ENCODE data around the gene VPS37B.

Gene VPS37B

DNA sequence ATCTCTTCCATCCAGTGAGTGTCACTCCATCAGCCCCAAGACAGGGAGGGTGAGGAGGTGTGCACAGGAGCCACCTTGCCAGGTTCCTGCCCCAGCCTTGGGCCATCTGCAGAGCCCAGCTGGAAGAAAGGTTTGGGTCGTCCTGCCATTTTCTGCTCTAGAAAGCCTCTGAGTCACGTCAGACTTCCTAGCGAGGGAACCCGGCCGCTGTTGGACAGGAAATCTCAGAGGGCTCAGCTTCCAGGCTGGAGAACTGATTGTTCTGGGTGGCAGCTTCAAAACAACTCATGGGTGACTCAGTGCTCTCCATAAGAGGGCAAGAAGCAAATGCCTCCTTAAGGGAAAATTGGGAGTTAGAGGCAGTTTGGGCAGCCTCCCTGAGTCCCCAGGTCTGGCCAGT lies 44.1 kb downstream of the VPS37B start:
- no peak for DNase-seq

DNA sequence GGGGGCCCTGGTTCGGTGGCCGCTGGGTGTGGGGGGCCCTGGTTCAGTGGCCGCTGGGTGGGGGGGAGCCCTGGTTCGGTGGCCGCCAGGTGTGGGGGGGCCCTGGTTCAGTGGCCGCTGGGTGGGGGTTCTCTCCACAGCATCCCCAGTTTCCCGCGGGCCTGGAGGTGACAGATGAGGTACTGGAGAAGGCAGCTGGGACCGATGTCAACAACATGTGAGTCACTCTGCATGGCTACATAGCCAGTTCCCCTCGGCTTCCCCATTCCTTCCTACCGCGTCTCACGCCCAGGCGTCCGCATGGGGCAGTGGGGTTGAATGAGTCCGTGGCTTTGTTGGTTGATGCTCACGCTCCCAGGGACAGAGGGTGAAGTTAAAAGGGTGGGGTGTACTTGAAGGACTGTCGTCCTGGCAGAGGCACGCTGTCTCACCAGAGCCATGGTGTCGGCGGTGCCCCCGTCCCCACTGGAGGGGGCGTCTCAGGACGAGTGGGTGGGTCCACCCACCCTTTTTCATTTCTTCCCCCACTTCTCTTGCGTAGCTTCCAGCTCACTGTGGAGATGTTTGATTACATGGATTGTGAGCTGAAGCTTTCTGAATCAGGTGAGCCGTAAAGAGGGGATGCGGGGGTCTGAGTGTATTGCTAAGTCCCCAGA lies 45.1 kb downstream of the VPS37B start:
- no peak for DNase-seq

DNA sequence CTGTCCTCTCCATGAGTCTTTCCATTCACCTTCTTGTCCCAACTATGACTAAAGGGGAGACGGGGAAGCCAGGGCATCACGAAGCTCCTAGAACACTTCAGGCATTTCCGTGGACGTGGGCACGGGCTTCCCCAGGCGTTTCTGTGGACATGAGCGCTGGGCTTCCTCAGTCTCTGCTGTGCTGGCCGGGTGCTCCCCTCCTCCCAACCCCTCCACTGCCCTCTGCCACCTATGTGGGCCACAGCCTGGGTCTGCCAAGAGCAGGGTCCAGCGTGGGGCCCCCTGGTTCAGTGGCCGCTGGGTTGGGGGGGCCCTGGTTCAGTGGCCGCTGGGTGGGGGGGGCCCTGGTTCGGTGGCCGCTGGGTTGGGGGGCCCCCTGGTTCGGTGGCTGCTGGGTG lies 45.9 kb downstream of the VPS37B start:
- no peak for DNase-seq

DNA sequence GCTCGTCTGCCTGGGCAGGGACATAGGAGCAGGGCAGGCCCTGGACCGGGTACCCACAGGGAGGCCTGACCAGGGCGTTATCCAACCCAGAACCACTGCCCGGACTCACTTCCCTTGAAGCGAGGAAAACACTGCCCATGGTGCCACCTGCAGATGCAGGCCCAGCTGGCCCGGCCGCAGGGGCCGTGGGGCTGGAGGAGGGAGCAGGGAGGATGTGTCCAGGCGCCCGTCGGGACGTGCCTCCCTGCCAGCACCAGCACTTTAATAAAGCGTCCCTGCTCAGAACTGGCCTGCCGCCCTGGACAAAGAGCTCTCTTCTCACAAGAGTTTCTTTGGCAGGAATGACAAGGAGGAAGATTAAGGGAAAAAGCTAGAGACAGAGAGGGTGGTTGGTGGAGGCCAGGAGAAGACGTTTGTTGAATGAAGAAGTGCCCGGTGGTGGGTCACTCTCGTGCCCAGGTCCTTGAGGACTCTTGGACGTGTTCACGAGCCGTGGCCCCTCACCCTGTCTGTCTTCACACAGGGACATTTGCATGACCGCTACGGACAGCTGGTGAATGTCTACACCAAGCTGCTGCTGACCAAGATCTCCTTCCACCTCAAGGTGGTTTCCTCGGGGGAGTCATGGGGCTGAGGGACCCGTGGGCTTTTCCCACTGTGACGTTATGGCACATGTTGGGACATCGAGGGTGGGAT lies 46.4 kb downstream of the VPS37B start:
- no peak for DNase-seq

DNA sequence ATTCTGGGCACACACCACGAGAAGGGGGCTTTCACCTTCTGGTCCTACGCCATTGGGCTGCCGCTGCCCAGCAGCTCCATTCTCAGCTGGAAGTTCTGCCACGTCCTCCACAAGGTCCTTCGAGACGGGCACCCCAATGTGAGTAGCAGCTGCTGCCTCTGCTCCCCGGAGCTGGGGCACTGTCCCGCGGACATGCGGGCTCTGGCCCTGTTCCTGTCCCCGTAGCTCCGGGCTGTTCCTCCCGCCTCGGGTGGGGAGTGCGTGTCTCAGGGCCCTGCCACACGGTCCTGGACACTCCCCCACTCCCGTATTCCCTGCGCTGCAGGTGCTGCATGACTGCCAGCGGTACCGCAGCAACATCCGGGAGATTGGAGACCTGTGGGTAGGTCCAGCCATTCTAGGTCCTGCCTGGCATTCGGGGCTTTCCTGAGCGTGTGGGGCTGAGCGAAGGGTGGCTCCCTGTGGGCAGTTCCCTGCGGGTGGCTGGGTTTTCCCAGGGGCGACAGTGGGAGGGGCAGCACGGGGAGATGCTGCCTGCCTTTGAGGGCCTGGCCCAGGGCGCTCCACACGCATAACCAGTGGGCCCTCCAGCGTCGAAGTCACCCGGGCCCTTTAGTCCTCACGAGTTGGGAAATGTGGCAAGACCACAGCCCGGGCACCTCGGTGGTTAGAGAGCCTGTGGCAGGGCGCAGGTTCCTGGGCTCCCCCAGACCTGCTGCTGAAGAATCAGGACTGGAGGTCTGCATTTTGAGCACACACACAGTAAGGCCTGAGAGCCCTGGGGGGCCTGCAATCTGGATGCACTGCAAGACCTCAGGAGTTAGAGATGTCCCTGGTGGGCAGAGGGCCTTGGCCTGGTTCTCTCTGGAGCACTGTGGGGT lies 47.2 kb downstream of the VPS37B start:
- DNase-seq = no peak

DNA sequence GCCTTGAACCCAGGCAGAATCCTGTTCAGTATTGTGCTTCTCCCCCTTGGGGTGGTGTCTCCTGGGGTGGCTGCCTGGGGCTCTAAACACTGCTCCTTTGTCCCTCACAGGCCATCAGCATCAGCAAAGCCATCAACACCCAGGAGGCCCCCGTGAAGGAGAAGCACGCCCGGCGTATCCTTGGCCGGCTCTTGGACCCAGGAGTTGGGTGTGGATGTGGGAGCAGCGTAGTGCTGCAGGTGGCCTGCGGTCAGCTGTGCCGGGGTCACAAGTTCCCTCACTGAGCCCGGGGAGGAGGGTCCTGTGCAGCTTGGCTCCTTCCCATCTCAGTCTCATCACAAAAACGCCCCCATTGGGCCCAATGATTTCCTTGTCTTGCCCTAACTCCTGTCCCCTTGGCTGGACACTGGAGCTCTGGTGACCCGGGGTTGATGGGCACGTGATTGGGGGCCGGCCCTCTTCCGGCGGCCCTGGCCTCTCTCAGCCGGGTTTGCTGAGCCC lies 48.0 kb downstream of the VPS37B start:
- DNase-seq = no peak

DNA sequence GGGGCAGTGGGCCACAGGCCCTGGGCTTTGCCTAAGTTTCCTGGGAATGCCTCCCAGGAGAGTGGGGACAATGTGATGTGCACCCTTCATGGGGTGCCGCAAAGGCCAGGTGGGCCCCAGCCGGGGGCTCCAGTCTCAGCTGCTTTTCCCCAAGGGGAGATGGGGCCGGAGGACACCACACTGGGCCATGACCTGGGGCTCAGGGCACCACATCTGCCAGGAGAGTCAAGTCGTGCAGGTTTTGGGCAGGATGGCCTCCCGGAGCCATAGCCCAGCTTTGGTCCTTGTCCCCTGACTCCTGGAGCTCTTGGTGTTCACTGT lies 48.4 kb downstream of the VPS37B start:
- DNase-seq = no peak

DNA sequence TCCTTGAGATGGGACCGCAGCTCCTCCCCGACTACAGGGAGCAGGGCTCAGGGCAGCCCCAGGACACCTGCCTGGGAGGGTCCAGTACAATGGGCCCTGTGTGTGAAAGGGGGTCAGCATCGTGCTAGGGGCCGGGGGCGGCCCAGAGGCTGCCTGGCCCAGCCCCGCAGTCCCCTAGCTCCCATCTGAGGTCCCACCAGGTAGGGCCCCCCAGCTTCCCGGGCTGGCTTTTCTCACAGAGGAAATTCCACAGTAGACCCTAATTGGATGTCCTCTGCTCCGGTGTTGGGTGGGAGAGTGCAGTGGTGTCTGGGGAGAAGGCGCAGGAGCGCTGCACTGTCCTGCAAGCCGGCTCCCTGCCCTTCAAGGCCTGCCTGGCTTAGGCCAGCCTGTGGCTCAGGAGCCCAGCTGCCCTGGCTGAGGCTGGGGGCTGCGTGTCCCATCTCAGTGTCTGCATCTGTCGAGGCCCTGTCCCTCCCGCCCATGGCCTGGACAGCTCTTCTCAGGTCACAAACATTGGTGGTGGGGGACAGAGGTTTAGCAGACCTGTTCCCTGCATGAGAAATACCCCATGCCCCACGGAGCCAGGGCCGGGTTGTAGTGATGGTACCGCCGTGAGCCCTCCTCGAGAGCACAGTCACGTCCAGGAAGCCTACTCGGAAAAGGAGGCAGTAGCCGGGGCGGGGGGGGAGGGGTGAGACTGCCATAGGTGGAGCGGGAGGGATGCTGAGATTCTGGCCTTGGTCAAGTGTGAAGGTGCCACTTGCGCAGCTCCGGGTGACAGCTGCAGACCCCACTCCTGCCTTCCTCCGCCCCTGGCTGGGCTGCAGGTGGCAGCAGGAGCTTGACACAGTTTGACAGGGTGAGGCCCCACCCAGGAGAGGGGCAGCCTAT lies 49.1 kb downstream of the VPS37B start:
- no peak for DNase-seq

DNA sequence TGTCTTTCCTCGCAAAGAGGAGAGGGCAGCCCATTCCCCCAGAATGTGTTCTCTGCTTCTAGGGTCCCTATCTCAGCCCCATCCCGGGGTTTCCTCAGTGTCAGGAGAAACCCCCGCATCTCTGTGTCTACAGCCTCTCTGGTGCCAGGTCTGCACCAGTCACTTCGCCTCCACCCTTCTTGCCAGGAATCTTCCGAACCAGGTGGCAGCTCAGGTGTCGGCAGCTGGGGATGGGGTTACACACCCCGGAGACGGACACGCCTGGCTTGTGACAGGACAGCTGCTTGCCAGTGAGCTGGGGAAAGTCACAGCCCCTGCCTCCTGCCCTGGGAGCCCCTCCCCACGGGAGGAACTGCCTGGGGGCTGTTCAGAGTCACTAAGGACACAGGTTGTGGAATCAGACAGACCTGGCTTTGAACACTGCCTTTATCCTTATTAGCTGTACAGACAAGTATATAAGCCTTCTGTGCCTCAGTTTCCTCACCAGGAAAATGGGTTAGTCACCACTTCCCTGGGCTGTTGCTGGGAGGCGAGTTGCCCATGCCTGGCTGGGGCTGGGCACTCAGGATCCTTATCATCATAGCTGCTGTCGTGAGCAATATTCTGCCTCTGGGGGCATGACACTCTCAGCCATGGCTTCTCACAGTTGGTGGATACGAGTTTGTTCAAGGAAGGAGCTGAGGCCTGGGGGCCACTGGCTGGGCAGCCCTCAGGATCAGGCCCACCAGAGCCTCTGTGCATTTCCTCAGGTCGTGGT lies 49.9 kb downstream of the VPS37B start:
- DNase-seq = no peak

DNA sequence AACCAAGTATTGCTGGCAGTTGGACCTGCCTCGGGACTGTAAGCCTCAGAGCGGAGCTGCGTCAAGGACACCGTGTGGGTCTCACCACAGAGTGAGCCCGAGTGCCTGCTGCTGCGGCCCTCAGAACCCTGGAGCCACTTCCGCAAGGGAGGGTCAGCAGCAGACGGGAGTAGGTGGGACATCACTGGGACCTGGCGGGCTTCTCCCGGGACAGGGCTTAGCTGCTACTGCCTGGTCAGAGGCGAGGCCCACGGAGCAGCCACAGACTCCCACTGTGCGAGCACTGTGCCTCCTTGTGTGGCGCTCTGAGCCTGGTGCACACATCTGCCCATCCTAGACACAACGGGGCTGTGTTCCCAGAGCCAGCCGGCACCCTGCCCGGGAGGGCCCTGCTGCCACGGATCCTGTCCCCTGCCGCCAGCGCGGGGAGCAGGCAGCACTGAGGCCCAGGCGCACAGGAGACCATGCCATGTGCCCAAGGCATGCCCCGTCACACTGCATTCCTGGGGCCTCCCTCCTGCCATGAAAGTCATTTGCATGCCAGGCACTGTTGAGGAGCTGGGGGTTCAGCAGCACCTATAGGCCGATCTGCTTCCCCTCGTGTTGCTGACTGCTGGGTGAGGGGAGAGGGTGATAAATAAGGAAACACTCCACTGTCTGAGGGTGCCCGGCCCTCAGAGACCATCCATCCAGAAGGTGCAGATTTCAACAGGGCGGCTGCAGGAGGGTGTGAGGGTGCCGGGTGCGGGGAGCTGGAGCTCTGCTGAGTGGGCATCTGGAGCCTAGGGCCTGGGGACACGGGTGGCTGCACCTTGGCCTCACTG lies 50.7 kb downstream of the VPS37B start:
- no peak for DNase-seq

DNA sequence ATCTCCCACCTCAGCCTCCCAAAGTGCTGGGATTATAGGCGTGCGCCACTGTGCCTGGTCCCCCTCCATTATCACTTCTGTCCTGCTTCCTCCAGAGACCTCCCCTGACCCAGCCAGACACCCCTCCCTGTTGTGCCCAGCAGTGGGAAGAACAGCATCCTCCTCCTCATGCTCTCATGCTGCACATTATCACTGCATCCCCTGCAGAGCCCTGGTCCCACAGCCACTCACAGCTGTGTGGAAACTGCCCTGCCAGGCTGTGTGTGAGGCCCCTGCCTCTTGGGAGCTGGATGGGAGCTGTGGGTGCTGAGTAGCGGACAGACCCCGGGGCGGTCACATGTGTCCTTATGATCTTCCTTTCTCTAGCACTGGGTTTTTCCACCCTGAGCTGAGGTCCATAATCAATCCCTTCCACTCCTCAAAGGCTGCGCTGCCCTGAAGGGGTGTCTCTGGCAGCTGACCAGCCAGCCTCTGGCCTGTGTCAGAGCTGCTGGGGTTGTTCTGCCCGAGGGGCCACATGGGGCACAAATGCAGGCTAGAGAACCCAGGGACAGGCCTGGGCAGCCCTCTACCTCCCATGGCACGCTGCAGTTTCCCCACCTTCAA lies 51.5 kb downstream of the VPS37B start:
- DNase-seq = no peak

DNA sequence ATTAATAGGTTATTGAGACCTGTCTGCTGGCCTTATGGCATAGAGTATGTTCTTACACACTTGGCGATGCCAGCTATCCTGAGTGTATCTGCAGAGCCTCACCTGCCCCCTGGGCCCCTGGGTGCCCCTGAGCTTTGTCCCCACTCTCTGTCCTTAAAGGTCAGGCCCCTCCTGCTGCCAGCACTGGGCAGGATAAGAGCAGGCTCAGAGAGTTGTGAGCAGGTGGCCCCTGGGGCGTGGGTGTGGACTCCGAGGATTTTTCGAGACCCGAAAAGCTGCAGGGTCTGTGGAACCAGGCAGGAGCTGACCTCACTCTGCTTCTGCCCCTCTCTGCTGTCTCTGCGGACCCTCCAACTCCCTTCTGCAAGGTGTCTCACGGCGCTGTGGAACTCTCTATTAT lies 52.5 kb downstream of the VPS37B start:
- no peak for DNase-seq

DNA sequence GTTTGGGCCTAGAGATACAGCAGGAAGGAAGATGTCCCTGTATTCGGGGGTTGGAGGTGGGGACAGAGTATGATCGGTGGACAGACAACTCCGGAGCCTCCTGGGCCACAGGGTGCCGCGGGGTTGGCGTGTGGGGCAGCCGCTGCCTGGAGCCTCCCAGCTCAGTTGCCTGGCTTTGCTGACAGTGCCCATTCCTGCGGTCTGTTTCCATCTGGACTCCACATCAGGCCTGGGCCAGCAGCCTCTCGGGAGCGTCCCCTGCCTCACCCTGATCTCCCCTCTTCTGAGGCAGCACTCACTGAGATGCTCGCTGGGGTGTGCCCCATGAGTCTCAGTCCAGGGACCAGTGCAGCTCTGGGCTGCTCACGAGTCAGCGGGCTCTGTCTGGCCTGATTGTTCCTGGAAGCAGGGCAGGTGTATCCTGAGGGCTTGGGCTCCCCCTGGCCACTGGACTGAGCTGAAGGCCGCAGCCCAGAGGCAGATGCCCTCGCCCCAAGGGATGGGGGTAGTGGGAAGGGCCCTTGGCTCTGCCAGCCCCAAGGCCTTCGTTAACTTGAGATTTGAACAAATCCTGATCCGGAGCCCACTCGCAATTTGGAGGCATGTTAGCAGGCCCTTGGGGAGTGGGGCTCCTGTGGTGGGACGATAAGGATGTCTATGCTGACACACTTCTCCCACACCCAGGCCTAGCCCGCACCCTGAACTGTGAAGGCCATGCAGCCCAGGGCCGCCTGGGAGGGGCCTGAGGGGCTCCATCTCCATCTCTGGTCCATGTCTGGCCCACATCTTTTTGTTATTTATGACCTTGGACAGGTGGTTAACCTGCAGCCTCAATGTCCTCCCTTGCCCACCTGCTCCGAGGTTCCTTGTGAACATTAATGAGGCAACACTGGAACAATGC lies 53.2 kb downstream of the VPS37B start:
- no peak for DNase-seq

DNA sequence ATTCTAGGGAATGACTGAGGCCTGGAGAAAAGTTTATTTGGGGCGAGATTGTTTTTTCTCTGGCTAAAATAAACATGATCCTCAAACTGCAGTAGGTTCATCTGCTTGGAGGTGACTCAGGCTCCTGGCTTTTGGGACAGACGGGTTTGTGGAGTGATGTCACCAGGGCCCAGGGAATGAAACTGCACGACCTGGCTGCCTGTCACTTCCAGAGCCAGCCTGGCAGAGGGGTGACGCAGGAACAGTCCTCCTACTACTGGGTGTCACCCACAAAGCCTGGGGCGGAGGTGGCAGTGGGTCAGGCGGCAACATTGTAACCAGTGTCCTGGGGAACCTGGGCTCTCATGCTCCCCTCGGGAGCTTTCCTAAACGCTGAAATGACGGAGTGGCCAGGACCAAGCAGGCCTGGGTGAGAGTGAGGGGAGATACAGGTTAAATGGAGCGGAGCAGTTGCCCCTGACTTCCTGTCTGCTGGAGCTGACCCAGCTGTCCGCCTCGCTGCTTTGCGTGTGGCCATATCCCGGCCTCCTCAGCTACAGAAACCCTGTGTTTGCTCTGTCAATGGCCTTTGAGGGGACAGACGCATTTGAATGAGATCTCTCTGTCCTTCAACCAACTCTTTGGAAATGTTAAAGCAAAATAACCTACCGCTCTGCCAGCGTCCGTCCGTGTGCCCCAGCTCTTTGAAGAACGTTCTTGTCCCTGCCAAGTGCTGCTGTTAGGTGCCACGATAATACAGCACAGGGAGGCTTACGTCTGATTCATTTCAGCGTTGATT lies 54.2 kb downstream of the VPS37B start:
- no peak for DNase-seq

DNA sequence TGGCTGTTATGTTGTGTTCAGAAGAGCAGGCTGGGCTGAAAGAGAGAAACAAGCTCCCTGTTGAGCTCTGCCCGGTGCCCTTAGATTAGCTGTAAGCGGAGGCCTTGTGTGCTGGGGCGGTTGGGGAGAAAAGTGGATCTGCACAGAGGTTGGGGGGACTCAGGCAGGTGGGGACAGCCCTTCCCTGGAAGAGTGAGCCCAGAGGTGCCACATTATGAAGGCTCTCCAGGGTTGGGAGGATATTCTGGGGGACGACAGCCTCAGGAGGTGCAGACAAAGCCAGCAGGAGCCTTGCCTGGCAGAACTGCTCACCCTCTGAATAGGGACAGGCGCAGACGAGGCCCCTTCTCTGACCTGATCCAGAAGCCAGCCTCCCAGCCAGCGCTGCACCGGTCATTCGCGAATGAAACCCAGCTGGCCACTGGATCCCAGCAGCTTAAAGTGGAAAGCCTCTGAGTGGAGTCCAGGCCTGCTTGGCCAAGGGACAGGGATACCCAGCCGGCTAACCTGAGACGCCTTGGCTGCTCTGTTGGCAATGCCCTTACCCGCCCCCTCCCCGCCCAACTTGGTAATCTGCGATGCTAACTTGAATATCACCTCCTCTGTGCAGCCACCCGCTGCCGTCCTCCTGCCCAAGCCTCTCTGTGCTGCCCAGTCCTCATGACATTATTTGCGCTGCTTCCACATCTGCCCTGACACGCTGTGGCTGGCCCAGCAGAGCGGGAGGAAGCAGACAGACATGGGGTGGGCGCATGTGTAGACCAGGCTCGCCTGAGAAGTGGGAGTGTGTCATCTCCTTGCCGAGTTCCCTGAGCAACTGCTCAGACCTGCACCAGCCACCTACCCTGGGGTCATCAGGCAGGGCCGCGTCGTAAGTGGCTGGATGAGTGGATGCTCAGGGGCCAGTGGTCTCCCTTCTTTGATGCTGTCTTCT lies 55.1 kb downstream of the VPS37B start:
- no peak for DNase-seq

DNA sequence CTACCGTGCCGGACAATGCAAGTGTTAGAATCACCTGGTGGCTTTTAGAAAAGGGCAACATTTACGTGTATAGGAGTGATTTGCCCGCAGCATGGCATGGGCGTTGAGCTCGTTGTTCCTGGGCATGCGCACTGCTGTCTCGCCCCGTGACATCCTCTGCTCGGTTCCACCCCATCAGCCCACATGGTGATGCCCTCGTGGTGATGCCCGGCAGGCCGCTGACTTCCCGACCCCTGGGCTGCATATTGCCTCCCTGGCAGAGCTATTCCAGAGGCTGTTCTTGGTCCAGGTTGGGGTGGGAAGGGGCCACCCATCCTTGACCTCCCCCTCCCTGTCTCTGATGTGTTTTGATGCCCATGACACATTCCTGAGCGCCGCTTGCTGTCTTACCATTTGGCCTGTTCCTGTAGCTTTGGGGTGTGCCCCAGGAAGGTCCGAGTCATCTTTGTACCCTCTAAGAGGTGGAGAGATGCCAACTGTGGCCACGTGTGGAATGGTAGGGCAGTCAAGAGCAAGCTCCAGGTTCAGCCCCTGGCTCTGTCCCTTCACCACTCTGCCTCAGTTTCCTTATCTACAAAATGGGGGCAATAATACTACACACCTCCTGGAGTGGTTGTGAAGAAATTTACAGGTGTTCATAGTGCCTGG lies 55.9 kb downstream of the VPS37B start:
- no peak for DNase-seq

DNA sequence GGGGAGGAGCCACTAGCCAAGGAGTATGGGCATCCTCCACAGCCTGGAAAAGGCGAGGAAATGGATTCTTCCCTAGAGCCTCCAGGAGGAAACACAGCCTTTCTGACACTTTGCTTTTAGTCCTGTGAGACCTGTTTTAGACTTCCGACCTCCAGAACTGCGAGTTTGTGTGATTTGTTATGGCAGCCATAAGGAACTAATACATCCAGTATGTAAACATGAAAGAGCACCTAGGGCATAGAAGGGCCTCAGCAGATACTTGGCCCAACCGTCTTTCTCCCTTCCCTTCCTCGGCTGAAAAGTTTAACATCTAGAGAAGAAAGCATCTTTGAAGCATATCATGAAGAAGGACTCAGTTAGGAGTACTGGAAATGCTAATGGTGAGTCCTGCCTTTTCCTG lies 57.1 kb downstream of the VPS37B start:
- DNase-seq = no peak

Data from activated CD4-positive, alpha-beta T cell treated with anti-CD3 and anti-CD28 coated beads, Interleukin-2, amount 50 U/mL, for 16 hours (primary cell).